Measurements from ENCODE around the gene AMY2B.

GRCh38 chr1:103563056-103563455, 8.3 kb upstream of the AMY2B start:
- TF ChIP-seq, protein P1, sequence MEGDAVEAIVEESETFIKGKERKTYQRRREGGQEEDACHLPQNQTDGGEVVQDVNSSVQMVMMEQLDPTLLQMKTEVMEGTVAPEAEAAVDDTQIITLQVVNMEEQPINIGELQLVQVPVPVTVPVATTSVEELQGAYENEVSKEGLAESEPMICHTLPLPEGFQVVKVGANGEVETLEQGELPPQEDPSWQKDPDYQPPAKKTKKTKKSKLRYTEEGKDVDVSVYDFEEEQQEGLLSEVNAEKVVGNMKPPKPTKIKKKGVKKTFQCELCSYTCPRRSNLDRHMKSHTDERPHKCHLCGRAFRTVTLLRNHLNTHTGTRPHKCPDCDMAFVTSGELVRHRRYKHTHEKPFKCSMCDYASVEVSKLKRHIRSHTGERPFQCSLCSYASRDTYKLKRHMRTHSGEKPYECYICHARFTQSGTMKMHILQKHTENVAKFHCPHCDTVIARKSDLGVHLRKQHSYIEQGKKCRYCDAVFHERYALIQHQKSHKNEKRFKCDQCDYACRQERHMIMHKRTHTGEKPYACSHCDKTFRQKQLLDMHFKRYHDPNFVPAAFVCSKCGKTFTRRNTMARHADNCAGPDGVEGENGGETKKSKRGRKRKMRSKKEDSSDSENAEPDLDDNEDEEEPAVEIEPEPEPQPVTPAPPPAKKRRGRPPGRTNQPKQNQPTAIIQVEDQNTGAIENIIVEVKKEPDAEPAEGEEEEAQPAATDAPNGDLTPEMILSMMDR (IDR thresholded peaks at IDR 0.05), result no peak
- TF ChIP-seq EZH2 (IDR thresholded peaks at IDR 0.05), result no peak
- no peak for TF ChIP-seq EZH2phosphoT487 (IDR thresholded peaks at IDR 0.05)

Data from neural progenitor cell (in vitro differentiated cells).